ENCODE measurements around the gene MICB. TPM values are rescaled to one million over a fixed set of nuclear protein-coding genes. Genes with fewer than 3 reads are reported as not detected.
A peak's percentile ranks its signal among the peaks of the same experiment; 100 is the strongest.

The MICB gene
- total and polyA plus RNA-seq, 2 donors (not counting 1 experiment from before 2014, with no cell fraction given), result 24.2 to 30.9 TPM

GRCh38 chr6:31556307-31556706 is 58.4 kb downstream of the MICB start:
- H3K27ac Mint-ChIP-seq, result no peak overlapping the region
- H3K4me3 ChIP-seq (ENCODE audit: control extremely low read depth in 1 of 5, extremely low read depth in 1 of 5, insufficient read depth in 1 of 5, low read depth in 2 of 5, low read length in 4 of 5), result no peak overlapping the region
- H2AFZ ChIP-seq (ENCODE audit: insufficient read depth, low read depth, low read length, poor library complexity, severe bottlenecking), result no peak overlapping the region
- no peaks in the 10 kb centered on the region for H3K27me3 ChIP-seq (replicated peaks in 1 of 4; ENCODE audit: control extremely low read depth in 1 of 4, control insufficient read depth in 3 of 4, insufficient read depth in 4 of 4, low read length in 3 of 4)
- H3K4me1 ChIP-seq (ENCODE audit: control insufficient read depth in 2 of 2, insufficient read depth in 2 of 2, low read length in 2 of 2), result peaks cover 58 to 64% of the 10 kb centered on the region in 2 donors
- peaks cover 68% of the 10 kb centered on the region for H3K4me1 Mint-ChIP-seq
- DNase-seq (no peak), ATAC-seq (ENCODE audit: low read depth) (no peak)
- H3K9me3 Mint-ChIP-seq (ENCODE audit: insufficient read depth), result no peaks in the 10 kb centered on the region
- peaks cover 51% of the 10 kb centered on the region for H3K79me2 ChIP-seq (ENCODE audit: control insufficient read depth, insufficient read depth, low read length)
- no CpG with 5 or more reads among the region's 3 CpGs for WGBS (ENCODE audit: insufficient coverage)
- H4K20me1 ChIP-seq (ENCODE audit: control insufficient read depth, insufficient read depth, low read length, poor library complexity, severe bottlenecking), result peaks cover 20% of the 10 kb centered on the region
- intact Hi-C loops (cut with micrococcal nuclease), result no loop called here
- H3K4me3 Mint-ChIP-seq, result no peak overlapping the region
- ChIA-PET POLR2A (interaction anchor here (0.6 to 42.6 kb wide), 3 partner anchors 9 to 175 kb away, joined by 3 to 1450 read pairs (median 4); partner anchors contain the start of genes LST1, LTA, LTB and NCR3), CTCF (interaction anchor here (29.4 kb wide), 1 partner anchor 34 kb away, joined by 2241 read pairs; the partner anchor contains the start of genes LST1, LTB, NCR3 and TNF)
- no peaks in the 10 kb centered on the region for H3K9me3 ChIP-seq (ENCODE audit: control extremely low read depth in 1 of 3, control insufficient read depth in 2 of 3, insufficient read depth in 1 of 3, low read length in 2 of 3)
- peaks cover 0 to 3% of the 10 kb centered on the region in 2 experiments for H3K36me3 ChIP-seq (replicated peaks in 1 of 2; ENCODE audit: control extremely low read depth in 1 of 2, control insufficient read depth in 1 of 2, extremely low read depth in 1 of 2, insufficient read depth in 2 of 2, low read length in 1 of 2)
- peak overlapping the region; percentile 35 for H3K4me2 ChIP-seq (replicated peaks; ENCODE audit: low read depth, low read length, poor library complexity, severe bottlenecking)
- TF ChIP-seq, protein P1, sequence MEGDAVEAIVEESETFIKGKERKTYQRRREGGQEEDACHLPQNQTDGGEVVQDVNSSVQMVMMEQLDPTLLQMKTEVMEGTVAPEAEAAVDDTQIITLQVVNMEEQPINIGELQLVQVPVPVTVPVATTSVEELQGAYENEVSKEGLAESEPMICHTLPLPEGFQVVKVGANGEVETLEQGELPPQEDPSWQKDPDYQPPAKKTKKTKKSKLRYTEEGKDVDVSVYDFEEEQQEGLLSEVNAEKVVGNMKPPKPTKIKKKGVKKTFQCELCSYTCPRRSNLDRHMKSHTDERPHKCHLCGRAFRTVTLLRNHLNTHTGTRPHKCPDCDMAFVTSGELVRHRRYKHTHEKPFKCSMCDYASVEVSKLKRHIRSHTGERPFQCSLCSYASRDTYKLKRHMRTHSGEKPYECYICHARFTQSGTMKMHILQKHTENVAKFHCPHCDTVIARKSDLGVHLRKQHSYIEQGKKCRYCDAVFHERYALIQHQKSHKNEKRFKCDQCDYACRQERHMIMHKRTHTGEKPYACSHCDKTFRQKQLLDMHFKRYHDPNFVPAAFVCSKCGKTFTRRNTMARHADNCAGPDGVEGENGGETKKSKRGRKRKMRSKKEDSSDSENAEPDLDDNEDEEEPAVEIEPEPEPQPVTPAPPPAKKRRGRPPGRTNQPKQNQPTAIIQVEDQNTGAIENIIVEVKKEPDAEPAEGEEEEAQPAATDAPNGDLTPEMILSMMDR (IDR thresholded peaks at IDR 0.05), result no peak
- no peak for TF ChIP-seq EZH2 (IDR thresholded peaks at IDR 0.05; ENCODE audit: borderline replicate concordance, insufficient read depth, low read depth, low read length, poor library complexity, severe bottlenecking)
- no peak overlapping the region for H3K9ac ChIP-seq (ENCODE audit: low read length)
- H3K27ac ChIP-seq (ENCODE audit: low read length in 2 of 2), result no peak overlapping the region
- H3K27me3 Mint-ChIP-seq, result no peaks in the 10 kb centered on the region
